Measurements from ENCODE around the gene GLYAT.

Gene GLYAT

DNA sequence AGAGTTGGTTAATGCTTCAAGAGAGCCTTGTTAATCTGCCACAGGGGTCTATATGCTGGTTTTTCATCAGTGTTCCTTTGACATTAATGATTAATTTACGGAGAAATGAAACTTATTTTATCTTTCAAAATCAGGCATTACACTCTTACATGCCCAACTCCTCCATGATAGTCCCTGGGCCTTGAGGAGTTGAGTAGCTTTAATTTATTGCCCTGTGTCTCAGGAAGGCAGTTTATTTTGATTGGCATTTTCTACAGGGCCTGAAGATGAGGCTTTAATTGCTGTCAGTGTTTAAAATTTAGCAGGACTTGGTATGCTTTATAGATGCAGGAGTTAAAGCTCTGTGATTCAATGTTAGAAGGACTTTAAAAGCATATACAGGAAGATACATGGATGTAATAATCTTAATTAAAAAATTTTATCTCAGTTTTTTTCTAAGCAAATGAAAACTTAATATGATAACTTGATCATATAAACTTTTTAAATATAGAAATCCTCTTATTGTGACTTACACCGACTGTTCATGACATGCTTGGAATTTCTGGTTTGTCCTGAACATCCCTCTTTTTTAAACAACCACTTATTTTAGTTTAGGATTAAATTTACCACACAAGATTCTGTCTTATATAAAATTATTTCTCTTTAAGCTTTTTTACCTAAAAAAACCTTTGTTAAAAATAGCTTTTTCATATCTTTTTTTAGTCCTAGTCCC lies 12.2 kb downstream of the GLYAT start:
- Histone ChIP-seq H3K9ac (ENCODE audit: low read length) (no peak overlapping the region), H2AFZ (ENCODE audit: low read depth, low read length) (no peak overlapping the region), H3K4me1 (ENCODE audit: control insufficient read depth, insufficient read depth, low read depth, low read length) (no peaks in the 10 kb centered on the region), H3K79me1 (replicated peaks; ENCODE audit: low read length, poor library complexity, severe bottlenecking) (no peaks in the 10 kb centered on the region), H3K14ac (ENCODE audit: low read length in 2 of 2) (no peak overlapping the region), H3K4me2 (ENCODE audit: low read length, poor library complexity, severe bottlenecking) (no peak overlapping the region), H2BK12ac (ENCODE audit: low read length in 2 of 2) (no peak overlapping the region), H3K27me3 (ENCODE audit: control insufficient read depth in 1 of 2, insufficient read depth in 1 of 2, low read length in 2 of 2) (no peaks in the 10 kb centered on the region), H3K27ac (ENCODE audit: low read length, poor library complexity, severe bottlenecking) (no peak overlapping the region), H2BK120ac (ENCODE audit: low read depth, low read length) (no peak overlapping the region), H3K4ac (ENCODE audit: low read depth in 1 of 2, low read length in 2 of 2) (no peak overlapping the region), H2BK5ac (ENCODE audit: low read depth, low read length, poor library complexity, severe bottlenecking) (no peak overlapping the region), H3K18ac (ENCODE audit: low read depth in 1 of 2, low read length in 2 of 2) (no peak overlapping the region), H4K8ac (ENCODE audit: low read length) (no peak overlapping the region), H3K23ac (ENCODE audit: low read length in 2 of 2) (no peak overlapping the region), H3K9me3 (ENCODE audit: control insufficient read depth, low read length) (no peaks in the 10 kb centered on the region), H4K91ac (ENCODE audit: low read length) (no peak overlapping the region), H3K36me3 (ENCODE audit: control insufficient read depth in 1 of 2, insufficient read depth in 2 of 2, low read depth in 1 of 2, low read length in 2 of 2) (no peaks in the 10 kb centered on the region), H2BK15ac (ENCODE audit: low read depth, poor library complexity, severe bottlenecking) (no peak overlapping the region), H2AK5ac (ENCODE audit: low read length, severe bottlenecking) (no peak overlapping the region), H3K4me3 (ENCODE audit: insufficient read depth in 1 of 2, low read depth in 1 of 2, low read length in 2 of 2) (no peak overlapping the region)
- no CpG with 5 or more reads among the region's 2 CpGs for WGBS
- no peak for DNase-seq

DNA sequence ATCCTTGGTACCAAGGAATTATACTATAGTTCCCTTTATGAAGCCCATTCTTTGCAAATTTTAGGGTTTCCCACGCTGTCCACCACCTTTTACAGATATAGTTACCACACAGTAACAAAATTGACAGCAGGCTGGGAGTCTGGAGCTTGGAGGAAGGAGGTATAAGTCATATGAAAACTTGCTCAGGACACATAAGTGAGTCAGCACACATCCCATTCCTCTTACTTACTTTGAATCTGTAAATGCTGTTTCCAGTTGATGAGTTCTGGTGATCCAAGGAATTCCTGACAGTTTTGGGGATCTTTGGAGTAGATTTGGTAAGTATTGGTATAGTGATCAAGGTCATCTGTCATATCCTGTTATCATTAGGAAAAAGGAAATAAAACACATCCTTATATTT lies 19.2 kb downstream of the GLYAT start:
- no peak for DNase-seq
- Histone ChIP-seq H3K4me2 (ENCODE audit: low read length, poor library complexity, severe bottlenecking) (no peak overlapping the region), H3K14ac (ENCODE audit: low read length in 2 of 2) (no peak overlapping the region), H2BK15ac (ENCODE audit: low read depth, poor library complexity, severe bottlenecking) (no peak overlapping the region), H3K9me3 (ENCODE audit: control insufficient read depth, low read length) (peaks cover 3% of the 10 kb centered on the region), H3K4me3 (ENCODE audit: insufficient read depth in 1 of 2, low read depth in 1 of 2, low read length in 2 of 2) (no peak overlapping the region), H2AK5ac (ENCODE audit: low read length, severe bottlenecking) (no peak overlapping the region), H4K91ac (ENCODE audit: low read length) (no peak overlapping the region), H2AFZ (ENCODE audit: low read depth, low read length) (no peak overlapping the region), H2BK5ac (ENCODE audit: low read depth, low read length, poor library complexity, severe bottlenecking) (no peak overlapping the region), H2BK12ac (ENCODE audit: low read length in 2 of 2) (no peak overlapping the region), H3K27me3 (ENCODE audit: control insufficient read depth in 1 of 2, insufficient read depth in 1 of 2, low read length in 2 of 2) (no peaks in the 10 kb centered on the region), H3K79me1 (replicated peaks; ENCODE audit: low read length, poor library complexity, severe bottlenecking) (no peaks in the 10 kb centered on the region), H3K4ac (ENCODE audit: low read depth in 1 of 2, low read length in 2 of 2) (no peak overlapping the region), H3K36me3 (ENCODE audit: control insufficient read depth in 1 of 2, insufficient read depth in 2 of 2, low read depth in 1 of 2, low read length in 2 of 2) (no peaks in the 10 kb centered on the region), H3K23ac (ENCODE audit: low read length in 2 of 2) (no peak overlapping the region), H3K18ac (ENCODE audit: low read depth in 1 of 2, low read length in 2 of 2) (no peak overlapping the region), H3K4me1 (ENCODE audit: control insufficient read depth, insufficient read depth, low read depth, low read length) (no peaks in the 10 kb centered on the region), H3K27ac (ENCODE audit: low read length, poor library complexity, severe bottlenecking) (no peak overlapping the region), H4K8ac (ENCODE audit: low read length) (no peak overlapping the region), H2BK120ac (ENCODE audit: low read depth, low read length) (no peak overlapping the region), H3K9ac (ENCODE audit: low read length) (no peak overlapping the region)
- WGBS: no CpG with 5 or more reads among the region's 1 CpG

DNA sequence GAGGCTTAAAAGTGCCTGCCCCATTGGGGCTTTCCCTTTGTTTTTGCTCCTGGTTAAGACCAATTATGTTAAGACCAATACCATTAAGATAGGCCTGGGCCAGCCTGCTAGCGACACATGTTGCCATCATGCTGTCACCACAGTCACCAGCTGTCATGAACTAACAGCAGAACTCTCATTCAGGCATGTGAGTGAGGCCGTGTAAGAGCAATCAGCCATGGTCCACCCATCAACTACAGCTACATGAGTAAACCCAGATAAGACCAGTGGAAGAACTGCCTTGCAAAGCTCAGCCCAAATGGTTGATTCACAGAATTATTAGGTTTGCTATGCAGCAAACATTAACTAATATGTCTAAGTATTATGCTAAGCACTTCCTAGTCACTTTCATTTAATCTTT lies 19.9 kb downstream of the GLYAT start:
- H2AFZ ChIP-seq (ENCODE audit: low read depth, low read length): no peak overlapping the region
- no peak overlapping the region for H3K9ac ChIP-seq (ENCODE audit: low read length)
- no peak overlapping the region for H3K27ac ChIP-seq (ENCODE audit: low read length, poor library complexity, severe bottlenecking)
- H3K36me3 ChIP-seq (ENCODE audit: control insufficient read depth in 1 of 2, insufficient read depth in 2 of 2, low read depth in 1 of 2, low read length in 2 of 2): no peaks in the 10 kb centered on the region
- no peaks in the 10 kb centered on the region for H3K4me1 ChIP-seq (ENCODE audit: control insufficient read depth, insufficient read depth, low read depth, low read length)
- no peak overlapping the region for H2BK120ac ChIP-seq (ENCODE audit: low read depth, low read length)
- no peak overlapping the region for H4K91ac ChIP-seq (ENCODE audit: low read length)
- no peaks in the 10 kb centered on the region for H3K27me3 ChIP-seq (ENCODE audit: control insufficient read depth in 1 of 2, insufficient read depth in 1 of 2, low read length in 2 of 2)
- H3K18ac ChIP-seq (ENCODE audit: low read depth in 1 of 2, low read length in 2 of 2): no peak overlapping the region
- H2BK12ac ChIP-seq (ENCODE audit: low read length in 2 of 2): no peak overlapping the region
- H3K23ac ChIP-seq (ENCODE audit: low read length in 2 of 2): no peak overlapping the region
- H4K8ac ChIP-seq (ENCODE audit: low read length): no peak overlapping the region
- no peak overlapping the region for H2AK5ac ChIP-seq (ENCODE audit: low read length, severe bottlenecking)
- no peak overlapping the region for H3K4me2 ChIP-seq (ENCODE audit: low read length, poor library complexity, severe bottlenecking)
- no peak overlapping the region for H3K4me3 ChIP-seq (ENCODE audit: insufficient read depth in 1 of 2, low read depth in 1 of 2, low read length in 2 of 2)
- H3K79me1 ChIP-seq (replicated peaks; ENCODE audit: low read length, poor library complexity, severe bottlenecking): no peaks in the 10 kb centered on the region
- no peak overlapping the region for H2BK15ac ChIP-seq (ENCODE audit: low read depth, poor library complexity, severe bottlenecking)
- WGBS: 53% methylated on average over 2 of the region's 2 CpGs
- no peak overlapping the region for H2BK5ac ChIP-seq (ENCODE audit: low read depth, low read length, poor library complexity, severe bottlenecking)
- H3K4ac ChIP-seq (ENCODE audit: low read depth in 1 of 2, low read length in 2 of 2): no peak overlapping the region
- DNase-seq: no peak
- H3K9me3 ChIP-seq (ENCODE audit: control insufficient read depth, low read length): peaks cover 3% of the 10 kb centered on the region
- no peak overlapping the region for H3K14ac ChIP-seq (ENCODE audit: low read length in 2 of 2)

GRCh38 chr11:58707767-58708166 lies 24.0 kb downstream of the GLYAT start:
- H3K4me3 ChIP-seq (ENCODE audit: insufficient read depth in 1 of 2, low read depth in 1 of 2, low read length in 2 of 2): no peak overlapping the region
- DNase-seq: no peak
- H3K23ac ChIP-seq (ENCODE audit: low read length in 2 of 2): no peak overlapping the region
- no peak overlapping the region for H2BK15ac ChIP-seq (ENCODE audit: low read depth, poor library complexity, severe bottlenecking)
- H3K9ac ChIP-seq (ENCODE audit: low read length): no peak overlapping the region
- no peak overlapping the region for H2BK12ac ChIP-seq (ENCODE audit: low read length in 2 of 2)
- 69% methylated on average over 2 of the region's 3 CpGs for WGBS
- H3K18ac ChIP-seq (ENCODE audit: low read depth in 1 of 2, low read length in 2 of 2): no peak overlapping the region
- no peaks in the 10 kb centered on the region for H3K79me1 ChIP-seq (replicated peaks; ENCODE audit: low read length, poor library complexity, severe bottlenecking)
- H3K27ac ChIP-seq (ENCODE audit: low read length, poor library complexity, severe bottlenecking): no peak overlapping the region
- no peaks in the 10 kb centered on the region for H3K36me3 ChIP-seq (ENCODE audit: control insufficient read depth in 1 of 2, insufficient read depth in 2 of 2, low read depth in 1 of 2, low read length in 2 of 2)
- H4K91ac ChIP-seq (ENCODE audit: low read length): no peak overlapping the region
- H3K27me3 ChIP-seq (ENCODE audit: control insufficient read depth in 1 of 2, insufficient read depth in 1 of 2, low read length in 2 of 2): no peaks in the 10 kb centered on the region
- no peak overlapping the region for H3K14ac ChIP-seq (ENCODE audit: low read length in 2 of 2)
- no peak overlapping the region for H3K4me2 ChIP-seq (ENCODE audit: low read length, poor library complexity, severe bottlenecking)
- H3K4me1 ChIP-seq (ENCODE audit: control insufficient read depth, insufficient read depth, low read depth, low read length): no peaks in the 10 kb centered on the region
- peaks cover 15% of the 10 kb centered on the region for H3K9me3 ChIP-seq (ENCODE audit: control insufficient read depth, low read length)
- H2AFZ ChIP-seq (ENCODE audit: low read depth, low read length): no peak overlapping the region
- H2BK5ac ChIP-seq (ENCODE audit: low read depth, low read length, poor library complexity, severe bottlenecking): no peak overlapping the region
- H3K4ac ChIP-seq (ENCODE audit: low read depth in 1 of 2, low read length in 2 of 2): no peak overlapping the region
- H4K8ac ChIP-seq (ENCODE audit: low read length): no peak overlapping the region
- H2BK120ac ChIP-seq (ENCODE audit: low read depth, low read length): no peak overlapping the region
- no peak overlapping the region for H2AK5ac ChIP-seq (ENCODE audit: low read length, severe bottlenecking)
